A673 (cell line): Measurements from ENCODE around the gene PLEKHG4. TPM values are rescaled to one million over a fixed set of nuclear protein-coding genes. Genes with fewer than 3 reads are reported as not detected.

Experiments used
- Bru-seq: library from RNA; stranded (reverse); fragments of 400-500 nt; gene quantifications from one replicate; lab custom pipeline; 2021; lab: Mats Ljungman, UMichigan
- BruChase-seq, 2 experiments: library from RNA; stranded (reverse); fragments of 400-500 nt; gene quantifications; one replicate each; lab custom pipeline; 2021; lab: Mats Ljungman, UMichigan
- BruUV-seq: library from RNA; stranded (reverse); fragments of 400-500 nt; replicated peaks from 2 replicates; lab custom pipeline; 2021; lab: Mats Ljungman, UMichigan
- CTCF ChIA-PET: fragments of 300-600 bp; sonication (Branson Sonifier 250); formaldehyde crosslinking; loops from one replicate; lab custom pipeline; 2022; ENCODE audit warnings: antibody characterized with exemption; lab: Charles Lee
- POLR2A ChIA-PET: fragments of 300-600 bp; sonication (Branson Sonifier 250); formaldehyde crosslinking; loops from one replicate; lab custom pipeline; 2022; ENCODE audit warnings: antibody characterized with exemption; ENCODE audit not compliant: low non-redundant PET; lab: Charles Lee
- DNase-seq: peaks from one replicate; pipeline ENCODE4 v3.0.0-alpha.2; 2015; ENCODE audit warnings: low spot score
- H3K27ac ChIP-seq: fragments of 200-600 bp; sonication (generic); 2 replicates; pipeline ENCODE4 v1.5.1; 2016; ENCODE audit warnings: mixed run types, low read depth, mild to moderate bottlenecking, mixed read lengths, antibody characterized with exemption, low read length; ENCODE audit not compliant: poor library complexity, severe bottlenecking
- H3K27me3 ChIP-seq: fragments of 200-600 bp; sonication (generic); replicated peaks from 2 replicates; pipeline ENCODE4 v1.6.1; 2017; ENCODE audit warnings: mixed run types, low read depth, mild to moderate bottlenecking, mixed read lengths, antibody characterized with exemption, low read length; ENCODE audit not compliant: insufficient read depth, poor library complexity
- H3K36me3 ChIP-seq: fragments of 200-600 bp; sonication (generic); 2 replicates; pipeline ENCODE4 v1.6.1; 2016; ENCODE audit warnings: mixed run types, mild to moderate bottlenecking, mixed read lengths, antibody characterized with exemption, low read length; ENCODE audit not compliant: insufficient read depth, poor library complexity, severe bottlenecking
- H3K4me1 ChIP-seq: fragments of 200-600 bp; sonication (generic); 2 replicates; pipeline ENCODE4 v1.6.1; 2017; ENCODE audit warnings: mixed run types, mild to moderate bottlenecking, mixed read lengths, antibody characterized with exemption, low read length; ENCODE audit not compliant: insufficient read depth, poor library complexity, severe bottlenecking
- H3K4me3 ChIP-seq: fragments of 200-600 bp; sonication (generic); 2 replicates; pipeline ENCODE4 v1.5.1; 2016; ENCODE audit warnings: low read depth, mixed run types, mild to moderate bottlenecking, mixed read lengths, low read length; ENCODE audit not compliant: poor library complexity, severe bottlenecking
- H3K9me3 ChIP-seq: fragments of 200-600 bp; sonication (generic); 2 replicates; pipeline ENCODE4 v1.6.1; 2016; ENCODE audit warnings: mixed run types, low read depth, mild to moderate bottlenecking, mixed read lengths, antibody characterized with exemption, low read length; ENCODE audit not compliant: poor library complexity, severe bottlenecking
- EZH2 ChIP-seq: fragments of 200-600 bp; sonication (generic); IDR thresholded peaks from 2 replicates; pipeline ENCODE4 v1.6.1; 2017; ENCODE audit warnings: borderline replicate concordance, low read depth, mild to moderate bottlenecking, mixed read lengths, antibody characterized with exemption, low read length; ENCODE audit not compliant: poor library complexity, severe bottlenecking
- intact Hi-C: fragments of 100-400 bp; cut with micrococcal nuclease; formaldehyde crosslinking; loops from one replicate; pipeline ENCODE4 v1.10.0; 2022; ENCODE audit not compliant: unreplicated experiment
- long read RNA-seq: library from polyadenylated mRNA; stranded (forward); transcript quantifications from one replicate; pipeline ENCODE4 v2.0.0, GENCODE V29; 2022
- total RNA-seq: library from RNA; stranded (reverse); gene quantifications from 2 replicates; pipeline ENCODE4 v1.2.3, GENCODE V29; 2021
- TF ChIP-seq, protein P1 (sequence below): fragments of 300-800, 200-600 bp; sonication (generic); conservative IDR thresholded peaks from 2 replicates; pipeline ENCODE4 v1.5.1; 2017; ENCODE audit warnings: low read depth, mild to moderate bottlenecking, antibody characterized with exemption, low read length, moderate library complexity, mixed read lengths

The PLEKHG4 gene, protein sequence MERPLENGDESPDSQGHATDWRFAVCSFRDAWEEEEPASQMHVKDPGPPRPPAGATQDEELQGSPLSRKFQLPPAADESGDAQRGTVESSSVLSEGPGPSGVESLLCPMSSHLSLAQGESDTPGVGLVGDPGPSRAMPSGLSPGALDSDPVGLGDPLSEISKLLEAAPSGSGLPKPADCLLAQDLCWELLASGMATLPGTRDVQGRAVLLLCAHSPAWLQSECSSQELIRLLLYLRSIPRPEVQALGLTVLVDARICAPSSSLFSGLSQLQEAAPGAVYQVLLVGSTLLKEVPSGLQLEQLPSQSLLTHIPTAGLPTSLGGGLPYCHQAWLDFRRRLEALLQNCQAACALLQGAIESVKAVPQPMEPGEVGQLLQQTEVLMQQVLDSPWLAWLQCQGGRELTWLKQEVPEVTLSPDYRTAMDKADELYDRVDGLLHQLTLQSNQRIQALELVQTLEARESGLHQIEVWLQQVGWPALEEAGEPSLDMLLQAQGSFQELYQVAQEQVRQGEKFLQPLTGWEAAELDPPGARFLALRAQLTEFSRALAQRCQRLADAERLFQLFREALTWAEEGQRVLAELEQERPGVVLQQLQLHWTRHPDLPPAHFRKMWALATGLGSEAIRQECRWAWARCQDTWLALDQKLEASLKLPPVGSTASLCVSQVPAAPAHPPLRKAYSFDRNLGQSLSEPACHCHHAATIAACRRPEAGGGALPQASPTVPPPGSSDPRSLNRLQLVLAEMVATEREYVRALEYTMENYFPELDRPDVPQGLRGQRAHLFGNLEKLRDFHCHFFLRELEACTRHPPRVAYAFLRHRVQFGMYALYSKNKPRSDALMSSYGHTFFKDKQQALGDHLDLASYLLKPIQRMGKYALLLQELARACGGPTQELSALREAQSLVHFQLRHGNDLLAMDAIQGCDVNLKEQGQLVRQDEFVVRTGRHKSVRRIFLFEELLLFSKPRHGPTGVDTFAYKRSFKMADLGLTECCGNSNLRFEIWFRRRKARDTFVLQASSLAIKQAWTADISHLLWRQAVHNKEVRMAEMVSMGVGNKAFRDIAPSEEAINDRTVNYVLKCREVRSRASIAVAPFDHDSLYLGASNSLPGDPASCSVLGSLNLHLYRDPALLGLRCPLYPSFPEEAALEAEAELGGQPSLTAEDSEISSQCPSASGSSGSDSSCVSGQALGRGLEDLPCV
- 5.8 and 8.9 TPM in 2 replicates for total RNA-seq
- percentile 32 among the genes with signal in this experiment for Bru-seq, nascent RNA
- BruChase-seq, experiment 1, labeled RNA remaining after a 2-hour chase, result percentile 28 among the genes with signal in this experiment
- BruChase-seq, experiment 2, labeled RNA remaining after a 6-hour chase, result percentile 40 among the genes with signal in this experiment
- long read RNA-seq, full-length matches to known transcripts, result 1 of 12 reads
- long read RNA-seq, partial matches to known transcripts, result 3 of 12 reads
- long read RNA-seq, other reads (novel, unspliced or antisense), result 8 of 12 reads

DNA sequence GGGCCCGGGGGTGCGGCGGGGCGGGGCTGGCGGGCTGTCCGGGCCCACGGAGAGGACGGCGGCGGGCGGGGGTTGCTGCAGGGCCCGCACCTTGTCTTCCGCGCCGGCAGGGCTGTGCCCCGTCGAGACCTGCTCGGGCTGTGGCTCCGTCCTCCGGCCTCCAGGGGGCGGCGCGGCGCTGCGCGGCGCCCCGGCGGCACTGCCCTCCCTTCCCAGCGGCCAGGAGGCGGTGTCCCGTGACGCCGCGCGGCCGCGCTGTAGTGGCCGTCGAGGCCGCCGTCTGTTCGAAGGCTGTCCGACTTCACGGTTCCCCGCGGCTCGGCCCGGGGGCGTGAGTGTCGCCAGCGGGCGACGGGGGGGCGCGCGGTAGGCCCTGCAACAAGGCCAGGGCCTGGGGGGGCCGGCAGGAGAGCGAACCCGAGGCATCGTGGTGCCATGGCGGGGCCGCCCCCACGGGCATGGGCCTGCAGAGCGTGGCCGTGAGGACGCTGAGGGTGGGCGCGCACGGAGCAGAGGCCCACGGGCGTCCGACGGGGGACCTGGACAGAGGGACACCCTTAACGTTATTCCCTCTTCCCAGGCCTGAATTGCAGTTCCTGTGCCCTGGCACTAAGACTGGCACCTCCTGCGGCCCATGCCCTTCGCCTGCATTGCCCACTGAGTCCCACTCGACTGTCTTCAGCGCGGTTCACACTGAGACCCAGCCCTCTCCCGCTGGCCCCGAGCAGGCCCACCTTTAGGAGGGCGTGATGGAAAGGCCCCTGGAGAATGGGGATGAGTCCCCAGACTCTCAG, at the start of gene PLEKHG4:
Gene PLEKHG4, plus strand, starts transcription at position 237 of the 794 bp plus-strand sequence. Its CDS starts 513 bp downstream, at position 750.
- ChIA-PET POLR2A (no interaction called here), CTCF (interaction anchor here (0.5 to 1.8 kb wide), 2 partner anchors 120 to 152 kb away, joined by 4 to 6 read pairs; no protein-coding TSS in a partner anchor)
- Histone ChIP-seq H3K9me3 (no peaks in the 10 kb centered on the region), H3K4me1 (no peaks in the 10 kb centered on the region), H3K27me3 (no peaks in the 10 kb centered on the region), H3K36me3 (no peaks in the 10 kb centered on the region), H3K27ac (peak within 1 kb of the TSS; percentile 80), H3K4me3 (peak within 1 kb of the TSS; percentile 69)
- peak; percentile 87 for DNase-seq
- BruUV-seq, result no TSS peak
- intact Hi-C loops, result no loop called here
- TF ChIP-seq EZH2, result no peak
- TF ChIP-seq, protein P1, sequence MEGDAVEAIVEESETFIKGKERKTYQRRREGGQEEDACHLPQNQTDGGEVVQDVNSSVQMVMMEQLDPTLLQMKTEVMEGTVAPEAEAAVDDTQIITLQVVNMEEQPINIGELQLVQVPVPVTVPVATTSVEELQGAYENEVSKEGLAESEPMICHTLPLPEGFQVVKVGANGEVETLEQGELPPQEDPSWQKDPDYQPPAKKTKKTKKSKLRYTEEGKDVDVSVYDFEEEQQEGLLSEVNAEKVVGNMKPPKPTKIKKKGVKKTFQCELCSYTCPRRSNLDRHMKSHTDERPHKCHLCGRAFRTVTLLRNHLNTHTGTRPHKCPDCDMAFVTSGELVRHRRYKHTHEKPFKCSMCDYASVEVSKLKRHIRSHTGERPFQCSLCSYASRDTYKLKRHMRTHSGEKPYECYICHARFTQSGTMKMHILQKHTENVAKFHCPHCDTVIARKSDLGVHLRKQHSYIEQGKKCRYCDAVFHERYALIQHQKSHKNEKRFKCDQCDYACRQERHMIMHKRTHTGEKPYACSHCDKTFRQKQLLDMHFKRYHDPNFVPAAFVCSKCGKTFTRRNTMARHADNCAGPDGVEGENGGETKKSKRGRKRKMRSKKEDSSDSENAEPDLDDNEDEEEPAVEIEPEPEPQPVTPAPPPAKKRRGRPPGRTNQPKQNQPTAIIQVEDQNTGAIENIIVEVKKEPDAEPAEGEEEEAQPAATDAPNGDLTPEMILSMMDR, result peak; percentile 52

DNA sequence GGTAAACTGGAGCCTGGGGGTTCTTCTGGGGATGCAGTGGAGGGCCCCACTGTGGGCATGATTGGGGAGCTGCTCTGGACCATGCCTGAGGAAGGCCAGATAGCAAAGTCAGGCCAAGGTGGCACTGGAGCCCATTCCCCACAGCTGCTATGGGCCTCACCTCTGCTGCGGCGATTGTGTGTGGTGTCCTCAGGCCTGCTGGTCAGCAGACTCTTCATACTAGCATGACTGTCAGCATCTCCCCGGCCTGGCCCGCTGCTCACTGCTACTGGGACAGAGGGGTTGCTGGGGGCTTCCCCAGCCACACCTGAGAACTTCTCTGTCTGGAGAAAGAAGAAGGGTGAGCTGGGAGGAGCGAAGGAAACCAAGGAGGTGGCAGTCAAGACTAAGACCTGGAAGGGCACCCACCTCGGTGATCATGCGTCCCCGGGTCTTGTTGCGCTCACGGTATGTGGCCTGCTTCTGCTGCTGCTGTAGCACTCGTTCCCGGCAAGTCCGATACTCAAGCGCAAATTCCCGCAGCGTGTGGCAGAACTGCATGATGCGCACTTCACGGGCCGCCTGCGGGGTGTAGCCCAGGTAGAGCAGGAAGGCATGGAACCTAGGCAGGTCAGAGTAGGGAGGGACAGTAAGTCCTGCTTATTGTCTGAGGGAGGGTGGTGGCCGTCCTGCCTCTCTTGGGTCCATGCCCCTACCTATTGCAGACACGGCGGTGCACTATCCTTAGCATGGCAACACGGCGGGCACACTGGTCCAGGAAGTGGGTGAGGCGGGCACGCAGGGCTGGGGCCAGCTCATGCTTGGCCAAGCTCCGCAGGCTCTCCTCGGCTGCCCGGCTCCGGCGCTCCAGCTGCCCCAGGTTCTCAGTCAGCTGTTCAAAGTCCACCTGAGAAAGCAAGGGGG, 49.2 kb upstream of the PLEKHG4 start:
- POLR2A ChIA-PET, result no interaction called here
- intact Hi-C loops, result no loop called here
- TF ChIP-seq, protein P1, result no peak
- TF ChIP-seq EZH2, result no peak
- H3K36me3 ChIP-seq, result peaks cover 60% of the 10 kb centered on the region
- H3K27ac ChIP-seq, result no peak overlapping the region
- no peak for DNase-seq
- CTCF ChIA-PET, result no interaction called here
- BruUV-seq, result no TSS peak
- H3K9me3 ChIP-seq, result no peaks in the 10 kb centered on the region
- peaks cover 17% of the 10 kb centered on the region for H3K4me1 ChIP-seq
- no peak overlapping the region for H3K4me3 ChIP-seq
- no peaks in the 10 kb centered on the region for H3K27me3 ChIP-seq
